ENCODE data around the gene TATDN2.

- no peak for TF ChIP-seq CTCF (IDR thresholded peaks at IDR 0.05)
- TF ChIP-seq CBX8 (IDR thresholded peaks at IDR 0.05), result no peak
- TF ChIP-seq SMC3 (IDR thresholded peaks at IDR 0.05), result no peak
- no peak for TF ChIP-seq HOXA7 (CRISPR knock-in tag; IDR thresholded peaks at IDR 0.05)
- TF ChIP-seq CHD4 (IDR thresholded peaks at IDR 0.05; ENCODE audit: borderline replicate concordance), result no peak
- TF ChIP-seq REST (IDR thresholded peaks at IDR 0.05), result no peak
- TF ChIP-seq USF2 (IDR thresholded peaks at IDR 0.05), result no peak
These were observed 19.9 kb downstream of the TATDN2 start for GRCh38 chr3:10268116-10268515.
